Activated naive CD4-positive, alpha-beta T cell treated with anti-CD3 and anti-CD28 coated beads for 36 hours (primary cell): Measurements from ENCODE around the gene SYTL3. TPM values are rescaled to one million over a fixed set of nuclear protein-coding genes. Genes with fewer than 3 reads are reported as not detected.
"Not testable (repeated sequence)": the region's sequence is repeated elsewhere in the genome, so short reads cannot be mapped to it uniquely, and the experiment has no call there.

Experiments used
- CTCF ChIA-PET: fragments of 350-600 bp; sonication (Branson Sonifier 250); formaldehyde crosslinking; loops from one replicate; lab custom pipeline; 2021; ENCODE audit warnings: antibody characterized with exemption; lab: Charles Lee
- DNase-seq: peaks from one replicate; pipeline ENCODE4 v3.0.0-alpha.2; 2020
- H3K27ac Mint-ChIP-seq: one replicate; pipeline ENCODE4 v1.8.0; 2021; ENCODE audit warnings: mild to moderate bottlenecking, mixed read lengths
- H3K27me3 Mint-ChIP-seq: one replicate; pipeline ENCODE4 v1.8.0; 2021; ENCODE audit warnings: low read depth, mixed read lengths
- H3K36me3 Mint-ChIP-seq: one replicate; pipeline ENCODE4 v1.8.0; 2021; ENCODE audit warnings: low read depth, mixed read lengths
- H3K4me1 Mint-ChIP-seq: one replicate; pipeline ENCODE4 v1.8.0; 2021; ENCODE audit warnings: low read depth, mixed read lengths
- H3K4me3 Mint-ChIP-seq: one replicate; pipeline ENCODE4 v1.8.0; 2021; ENCODE audit warnings: mild to moderate bottlenecking, moderate library complexity, mixed read lengths
- H3K9me3 Mint-ChIP-seq: one replicate; pipeline ENCODE4 v1.8.0; 2021; ENCODE audit warnings: mixed read lengths
- intact Hi-C: fragments of 100-400 bp; cut with micrococcal nuclease; formaldehyde crosslinking; loops from one replicate; pipeline ENCODE4 v1.15.1; 2023
- total RNA-seq, 2 experiments: library from RNA; stranded (reverse); gene quantifications; one replicate each; pipeline ENCODE4 v1.2.3, GENCODE V29; 2021

The SYTL3 gene
- total RNA-seq, 2 experiments from 2014 or later: 115 to 120 TPM

- H3K27me3 Mint-ChIP-seq: no peaks in the 10 kb centered on the region
- no peak overlapping the region for H3K4me3 Mint-ChIP-seq
- peaks cover 35% of the 10 kb centered on the region for H3K36me3 Mint-ChIP-seq
- intact Hi-C loops: loop anchor here (5.0 to 10.0 kb wide), 5 partner anchors 415 to 1815 kb away; partner anchors contain the start of genes ACAT2 and SOD2
- CTCF ChIA-PET: interaction anchor here (1.0 kb wide), 1 partner anchor 13 kb away, joined by 4 read pairs; no protein-coding TSS in a partner anchor
- peaks cover 58% of the 10 kb centered on the region for H3K4me1 Mint-ChIP-seq
- no peak for DNase-seq
- H3K9me3 Mint-ChIP-seq: peaks cover 2% of the 10 kb centered on the region
- H3K27ac Mint-ChIP-seq: peak overlapping the region; percentile 46
Observed at GRCh38 chr6:158647501-158647900, 2.4 kb upstream of the SYTL3 start.

- CTCF ChIA-PET: interaction anchor here (0.5 to 1.5 kb wide), 4 partner anchors 11 to 427 kb away, joined by 3 to 7 read pairs (median 4); no protein-coding TSS in a partner anchor
Observed at GRCh38 chr6:158648682-158649131, 1.1 kb upstream of the SYTL3 start.

GRCh38 chr6:158651981-158652737, 2.3 kb downstream of the SYTL3 start:
- peak overlapping the region; percentile 97 for H3K27ac Mint-ChIP-seq
- DNase-seq, H3K27me3 Mint-ChIP-seq, H3K9me3 Mint-ChIP-seq: not testable (repeated sequence)
- CTCF ChIA-PET: interaction anchor here (1.1 to 2.8 kb wide), 2 partner anchors 8 to 39 kb away, joined by 6 to 14 read pairs; no protein-coding TSS in a partner anchor
- H3K4me1 Mint-ChIP-seq: peaks cover 76% of the 10 kb centered on the region
- intact Hi-C loops: loop anchor here (2.0 to 5.0 kb wide), 2 partner anchors 69 to 1325 kb away; no protein-coding TSS in a partner anchor
- H3K4me3 Mint-ChIP-seq: peak overlapping the region; percentile 82
- peaks cover 67% of the 10 kb centered on the region for H3K36me3 Mint-ChIP-seq

More at GRCh38 chr6:158648682-158649131, 1.1 kb upstream of the SYTL3 start:
- peaks cover 35% of the 10 kb centered on the region for H3K36me3 Mint-ChIP-seq
- DNase-seq: peak; percentile 59
- peaks cover 64% of the 10 kb centered on the region for H3K4me1 Mint-ChIP-seq
- intact Hi-C loops: loop anchor here (1.0 to 10.0 kb wide), 23 partner anchors 18 to 1814 kb away; partner anchors contain the start of genes ACAT2, GTF2H5, SERAC1 and SOD2
- peak overlapping the region; percentile 76 for H3K4me3 Mint-ChIP-seq
- H3K9me3 Mint-ChIP-seq: peaks cover 2% of the 10 kb centered on the region
- peak overlapping the region; percentile 98 for H3K27ac Mint-ChIP-seq
- no peaks in the 10 kb centered on the region for H3K27me3 Mint-ChIP-seq

- Mint-ChIP-seq H3K4me3 (peak overlapping the region; percentile 82), H3K9me3 (no peaks in the 10 kb centered on the region), H3K36me3 (peaks cover 69% of the 10 kb centered on the region), H3K4me1 (peaks cover 65% of the 10 kb centered on the region), H3K27me3 (no peaks in the 10 kb centered on the region), H3K27ac (peak overlapping the region; percentile 97)
- DNase-seq: peak; percentile 96
- CTCF ChIA-PET: interaction anchor here (0.6 to 2.5 kb wide), 5 partner anchors 8 to 225 kb away, joined by 3 to 13 read pairs (median 4); partner anchors contain the start of gene DYNLT1
- intact Hi-C loops: loop anchor here (1.0 to 5.0 kb wide), 7 partner anchors 9 to 1324 kb away; partner anchors contain the start of gene DYNLT1
Observed at GRCh38 chr6:158653577-158654354, 3.9 kb downstream of the SYTL3 start.

- Mint-ChIP-seq H3K4me3 (peak overlapping the region; percentile 82), H3K36me3 (peaks cover 73% of the 10 kb centered on the region), H3K9me3 (no peaks in the 10 kb centered on the region), H3K27ac (peak overlapping the region; percentile 97), H3K27me3 (no peaks in the 10 kb centered on the region), H3K4me1 (peaks cover 64% of the 10 kb centered on the region)
- no peak for DNase-seq
- intact Hi-C loops: loop anchor here (5.0 kb wide), 1 partner anchor 1323 kb away; no protein-coding TSS in a partner anchor
- CTCF ChIA-PET: interaction anchor here (1.3 to 2.5 kb wide), 2 partner anchors 9 to 37 kb away, joined by 9 to 13 read pairs; partner anchors contain the start of gene DYNLT1
Observed at GRCh38 chr6:158654498-158654897, 4.6 kb downstream of the SYTL3 start.

- Mint-ChIP-seq H3K9me3 (no peaks in the 10 kb centered on the region), H3K4me1 (peaks cover 68% of the 10 kb centered on the region), H3K27ac (peak overlapping the region; percentile 97), H3K36me3 (peaks cover 69% of the 10 kb centered on the region), H3K27me3 (no peaks in the 10 kb centered on the region), H3K4me3 (peak overlapping the region; percentile 82)
- DNase-seq: no peak
- intact Hi-C loops: loop anchor here (5.0 kb wide), 1 partner anchor 1322 kb away; no protein-coding TSS in a partner anchor
- CTCF ChIA-PET: interaction anchor here (2.5 kb wide), 1 partner anchor 10 kb away, joined by 9 read pairs; the partner anchor contains the start of gene DYNLT1
Observed at GRCh38 chr6:158654960-158655489, 5.2 kb downstream of the SYTL3 start.

GRCh38 chr6:158655569-158656450, 6.0 kb downstream of the SYTL3 start:
- Mint-ChIP-seq H3K27ac (peak overlapping the region; percentile 97), H3K4me3 (peak overlapping the region; percentile 82), H3K36me3 (peaks cover 74% of the 10 kb centered on the region), H3K27me3 (no peaks in the 10 kb centered on the region), H3K9me3 (no peaks in the 10 kb centered on the region), H3K4me1 (peaks cover 75% of the 10 kb centered on the region)
- intact Hi-C loops: no loop called here
- no peak for DNase-seq
- CTCF ChIA-PET: interaction anchor here (2.5 kb wide), 1 partner anchor 10 kb away, joined by 9 read pairs; the partner anchor contains the start of gene DYNLT1

GRCh38 chr6:158656986-158657385, 7.1 kb downstream of the SYTL3 start:
- Mint-ChIP-seq H3K4me1 (peaks cover 77% of the 10 kb centered on the region), H3K36me3 (peaks cover 68% of the 10 kb centered on the region)
- DNase-seq, H3K9me3 Mint-ChIP-seq, CTCF ChIA-PET, intact Hi-C loops, H3K4me3 Mint-ChIP-seq, H3K27ac Mint-ChIP-seq, H3K27me3 Mint-ChIP-seq: not testable (repeated sequence)

GRCh38 chr6:158660333-158660754, 10.5 kb downstream of the SYTL3 start:
- peaks cover 69% of the 10 kb centered on the region for H3K4me1 Mint-ChIP-seq
- H3K36me3 Mint-ChIP-seq: peaks cover 69% of the 10 kb centered on the region
- CTCF ChIA-PET: interaction anchor here (0.6 to 5.4 kb wide), 14 partner anchors 9 to 325 kb away, joined by 3 to 44 read pairs (median 5); partner anchors contain the start of gene SYTL3
- no peaks in the 10 kb centered on the region for H3K27me3 Mint-ChIP-seq
- DNase-seq: peak; percentile 68
- no peak overlapping the region for H3K4me3 Mint-ChIP-seq
- no peak overlapping the region for H3K27ac Mint-ChIP-seq
- no peaks in the 10 kb centered on the region for H3K9me3 Mint-ChIP-seq
- intact Hi-C loops: loop anchor here (1.0 kb wide), 2 partner anchors 31 to 312 kb away; no protein-coding TSS in a partner anchor

- Mint-ChIP-seq H3K9me3 (no peaks in the 10 kb centered on the region), H3K27ac (no peak overlapping the region), H3K4me3 (no peak overlapping the region), H3K4me1 (peaks cover 62% of the 10 kb centered on the region), H3K36me3 (peaks cover 68% of the 10 kb centered on the region), H3K27me3 (no peaks in the 10 kb centered on the region)
- DNase-seq: no peak
- intact Hi-C loops: no loop called here
- CTCF ChIA-PET: interaction anchor here (0.7 to 5.4 kb wide), 11 partner anchors 8 to 307 kb away, joined by 3 to 44 read pairs (median 4); partner anchors contain the start of gene SYTL3
Observed at GRCh38 chr6:158661156-158661685, 11.4 kb downstream of the SYTL3 start.
